Ammon's horn (tissue), 1 donor: Measurements from ENCODE around the gene IFNA10.
"Not testable (repeated sequence)": the region's sequence is repeated elsewhere in the genome, so short reads cannot be mapped to it uniquely, and the experiment has no call there.

Source experiments
- DNase-seq: peaks from one replicate; pipeline ENCODE4 v3.0.0-alpha.2; 2016; ENCODE audit warnings: low spot score

IFNA10 gene

DNA sequence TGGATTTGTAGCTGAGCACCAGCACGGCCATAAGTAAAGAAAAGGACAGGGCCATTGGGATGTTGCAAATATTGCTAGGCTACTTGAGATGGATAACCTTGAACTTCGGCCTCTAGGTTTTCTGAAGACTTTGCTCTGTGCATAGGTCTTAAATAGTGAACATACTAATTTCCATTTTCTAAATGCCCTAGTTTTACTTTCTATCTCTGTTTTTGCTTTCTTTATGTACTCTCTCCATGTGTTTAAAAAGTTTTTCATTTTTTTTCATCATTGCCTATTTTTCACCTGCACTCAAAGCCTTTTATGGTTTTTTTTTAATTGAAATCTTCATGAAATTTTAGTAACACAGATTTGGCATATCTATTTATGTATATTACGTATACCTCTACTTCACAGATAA lies at the start of gene IFNA10:
Gene IFNA10 (minus strand): TSS at position 101 of the 400 bp plus-strand sequence. CDS start 46 bp downstream, at position 55.
- DNase-seq, result not testable (repeated sequence)

DNA sequence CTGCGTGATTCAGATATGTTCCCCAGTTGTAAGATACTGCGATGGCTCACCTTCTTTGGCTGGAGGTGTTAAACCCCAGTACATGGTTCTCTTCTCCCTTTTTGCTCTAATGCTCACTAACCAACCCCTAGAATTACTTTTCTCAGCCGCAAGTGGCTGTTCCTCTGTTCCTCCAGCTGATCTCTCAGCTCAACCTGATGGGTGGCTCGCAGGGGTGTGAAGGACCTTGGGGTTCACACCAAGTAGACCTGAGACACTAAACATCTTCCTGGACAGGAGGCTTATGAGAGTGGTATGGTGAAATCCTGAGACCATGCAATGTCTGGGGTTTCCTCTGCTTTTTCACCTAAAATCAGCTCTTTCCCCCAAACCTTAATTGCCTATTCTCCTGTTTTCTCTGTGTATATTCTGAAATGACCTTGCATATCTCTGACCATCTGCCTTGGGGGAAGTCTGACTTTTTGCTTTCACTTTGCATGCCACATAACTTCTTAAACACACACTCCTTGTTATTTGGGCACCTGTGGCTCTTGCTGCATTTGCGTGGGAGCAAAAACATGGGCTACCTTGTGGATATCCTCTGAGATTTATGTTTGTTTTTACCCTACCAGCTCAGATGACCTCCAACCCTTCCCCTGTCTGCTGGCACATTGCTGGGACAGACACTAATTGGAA lies 48.7 kb upstream of the IFNA10 start:
- no peak for DNase-seq

DNA sequence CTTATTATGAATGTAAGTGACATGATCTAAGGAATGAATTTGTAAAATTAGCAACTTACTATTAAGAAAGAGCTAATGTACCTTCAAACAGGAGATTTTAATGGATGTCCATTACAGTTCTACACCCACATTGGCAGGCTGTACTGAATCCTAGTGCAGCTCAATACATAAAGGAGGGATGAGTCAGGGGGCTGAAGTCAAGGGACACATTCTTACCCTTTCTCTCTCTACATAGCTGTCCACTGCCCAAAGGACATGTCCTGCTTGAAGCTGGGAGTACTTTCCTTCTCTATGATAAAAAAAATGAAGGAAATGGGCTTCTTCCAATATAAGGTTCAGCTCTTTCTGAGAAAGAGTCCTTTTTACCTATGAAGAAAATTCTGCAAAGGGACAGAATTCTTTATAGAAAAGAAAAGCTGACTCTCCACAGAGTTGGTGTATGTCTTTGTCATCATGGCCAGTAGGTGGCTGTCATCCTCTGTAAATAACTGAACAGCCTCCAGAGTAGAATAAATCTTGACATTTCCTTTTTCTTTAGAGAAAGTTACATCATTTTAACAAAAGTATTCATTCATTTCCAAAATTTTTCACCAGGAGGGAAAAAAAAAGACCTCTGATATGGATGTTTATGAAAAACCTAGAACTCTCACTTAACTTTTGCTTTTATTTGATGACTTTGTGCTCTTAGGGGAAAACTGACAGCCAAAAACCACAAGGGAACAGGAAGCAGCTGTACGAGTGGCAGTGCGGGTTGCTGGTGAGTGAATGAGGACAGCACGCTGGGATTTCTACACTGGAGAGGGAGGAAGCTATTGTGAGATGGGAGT lies 46.0 kb upstream of the IFNA10 start:
- DNase-seq, result peak; percentile 71

DNA sequence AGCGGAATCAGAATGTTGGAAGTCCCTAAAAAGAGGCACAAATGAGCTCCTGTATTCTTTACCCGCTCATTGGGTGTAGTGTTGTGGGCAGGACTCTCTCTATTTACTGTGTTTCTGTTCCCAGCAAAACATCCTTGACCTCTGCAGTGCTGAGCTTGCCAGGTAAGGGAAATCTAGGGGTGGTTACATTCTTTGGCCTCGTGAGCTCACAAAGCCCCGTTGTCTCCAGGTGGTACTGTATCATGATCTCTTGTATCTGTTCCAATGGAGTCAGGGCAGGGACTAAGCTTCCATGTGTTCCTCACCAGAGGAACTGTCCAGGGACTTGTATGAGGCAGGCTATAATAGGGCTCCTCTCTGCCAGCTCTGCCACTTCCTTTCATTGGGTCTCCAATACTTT lies 44.7 kb upstream of the IFNA10 start:
- no peak for DNase-seq

DNA sequence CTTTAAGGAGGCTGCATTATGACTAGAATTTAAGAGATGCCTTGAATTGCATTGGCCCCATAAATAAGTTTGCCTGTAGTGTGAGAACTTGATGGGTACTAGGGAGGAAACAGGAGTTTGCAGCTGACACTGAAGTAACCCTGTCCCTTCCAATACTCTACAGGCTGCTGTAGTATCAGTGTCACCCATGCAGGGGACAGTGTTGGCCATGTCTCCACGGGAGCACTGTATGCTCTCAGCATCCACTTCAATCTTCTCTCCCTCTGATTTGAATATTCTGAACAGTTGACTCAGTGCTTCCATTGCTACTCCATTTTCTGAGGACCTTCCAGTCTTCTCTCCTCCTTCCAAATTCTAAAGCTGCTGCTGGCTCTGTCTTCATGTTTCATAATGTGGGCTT lies 44.2 kb upstream of the IFNA10 start:
- DNase-seq, result no peak

DNA sequence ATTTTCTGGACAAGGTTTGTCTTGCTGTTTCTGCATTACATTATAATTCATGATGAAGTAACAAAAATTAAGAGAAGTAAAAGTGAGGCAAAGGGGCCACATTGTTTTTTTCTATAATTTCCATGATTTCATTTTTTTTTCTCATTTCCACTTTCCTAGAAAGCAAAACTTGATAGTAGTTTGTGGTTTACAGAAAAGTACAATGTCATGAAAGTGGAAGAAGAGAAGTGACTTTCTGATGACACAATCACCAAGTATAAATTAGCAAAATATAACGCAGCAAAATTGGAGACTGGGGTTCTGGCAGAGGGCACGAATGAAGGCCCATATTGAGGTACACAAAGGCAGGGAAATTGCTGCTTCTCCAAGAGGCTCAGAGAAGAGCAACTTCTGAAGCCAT lies 37.9 kb upstream of the IFNA10 start:
- no peak for DNase-seq

DNA sequence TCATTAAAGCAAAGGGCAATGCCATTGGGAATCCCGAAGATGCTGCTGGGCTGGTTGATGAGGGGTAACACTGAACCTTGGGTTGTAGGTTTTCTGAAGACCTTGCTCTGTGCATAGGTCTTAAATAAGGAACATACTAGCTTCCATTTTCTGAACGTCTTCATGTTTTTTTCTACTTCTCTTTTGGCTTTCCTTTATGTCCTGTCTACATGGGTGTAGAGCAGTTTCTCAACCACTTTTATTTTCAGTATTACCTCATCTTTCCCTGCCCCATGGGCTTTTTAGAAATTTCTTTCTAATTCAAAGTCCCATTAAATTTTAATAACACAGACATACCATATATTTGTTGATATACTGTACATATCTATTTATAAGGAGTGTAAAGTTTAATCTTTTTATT lies 33.0 kb upstream of the IFNA10 start, which contains the start of gene IFNA14:
Gene IFNA14 (minus strand): TSS at position 95 of the 400 bp plus-strand sequence. CDS start 70 bp downstream, at position 25.
- no peak for DNase-seq

DNA sequence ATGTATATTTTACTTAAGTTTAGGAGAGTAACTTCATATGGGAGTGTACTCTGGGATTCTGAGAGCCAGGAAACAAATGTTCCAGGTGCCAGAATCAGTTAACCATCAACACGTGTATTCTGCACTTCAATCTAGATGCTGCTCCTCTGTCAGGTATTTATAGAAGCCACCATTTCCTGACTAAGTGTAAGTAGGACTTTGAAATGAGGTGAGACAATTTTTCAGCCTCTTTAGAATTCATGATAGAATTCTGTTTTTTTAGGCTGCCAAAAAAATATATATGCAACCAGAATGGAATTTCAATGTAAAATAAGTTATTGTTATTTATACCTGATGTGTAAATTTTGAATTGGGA lies 29.4 kb upstream of the IFNA10 start:
- DNase-seq, result not testable (repeated sequence)

DNA sequence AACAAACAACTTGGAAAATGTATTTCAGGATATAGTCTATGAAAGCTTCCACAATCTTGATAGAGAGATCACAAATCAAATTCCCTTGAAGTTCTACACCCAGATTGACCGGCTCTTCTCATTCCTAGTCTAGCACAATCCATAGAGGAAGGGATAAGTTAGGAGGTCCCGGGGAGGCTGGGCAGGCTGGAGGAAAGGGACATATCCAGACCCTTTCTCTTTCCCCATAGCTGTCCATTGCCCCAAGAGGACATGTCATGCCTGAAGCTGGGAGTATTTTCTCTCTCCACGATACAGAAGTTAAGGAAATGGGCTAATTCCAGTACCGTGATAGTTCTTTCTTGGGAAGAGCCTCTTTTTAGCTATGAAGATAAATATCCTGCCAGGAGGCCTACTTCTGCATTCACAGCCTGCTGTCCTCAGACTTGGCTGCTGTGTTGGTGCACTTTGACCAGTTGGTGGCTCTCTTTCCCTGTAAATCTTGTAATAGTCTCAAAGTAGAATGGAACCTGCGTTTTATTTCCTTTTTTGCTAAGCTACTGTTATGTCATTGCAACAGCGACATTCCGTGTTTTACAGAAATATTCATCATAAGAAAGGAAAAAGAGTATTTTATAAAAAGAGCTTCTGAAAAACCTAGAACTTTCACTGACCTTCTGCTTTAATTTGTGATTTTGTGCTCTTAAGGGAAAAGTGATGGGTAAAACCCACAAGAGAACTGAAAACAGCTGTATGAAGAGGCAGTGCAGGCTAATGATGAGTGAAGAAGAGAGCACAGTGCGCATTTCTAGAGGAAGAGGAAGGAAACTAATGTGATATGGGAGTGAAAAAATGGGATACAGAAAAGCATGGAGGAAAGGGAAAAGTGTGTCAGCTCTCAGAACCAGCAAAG lies 28.8 kb upstream of the IFNA10 start:
- peak; percentile 69 for DNase-seq

DNA sequence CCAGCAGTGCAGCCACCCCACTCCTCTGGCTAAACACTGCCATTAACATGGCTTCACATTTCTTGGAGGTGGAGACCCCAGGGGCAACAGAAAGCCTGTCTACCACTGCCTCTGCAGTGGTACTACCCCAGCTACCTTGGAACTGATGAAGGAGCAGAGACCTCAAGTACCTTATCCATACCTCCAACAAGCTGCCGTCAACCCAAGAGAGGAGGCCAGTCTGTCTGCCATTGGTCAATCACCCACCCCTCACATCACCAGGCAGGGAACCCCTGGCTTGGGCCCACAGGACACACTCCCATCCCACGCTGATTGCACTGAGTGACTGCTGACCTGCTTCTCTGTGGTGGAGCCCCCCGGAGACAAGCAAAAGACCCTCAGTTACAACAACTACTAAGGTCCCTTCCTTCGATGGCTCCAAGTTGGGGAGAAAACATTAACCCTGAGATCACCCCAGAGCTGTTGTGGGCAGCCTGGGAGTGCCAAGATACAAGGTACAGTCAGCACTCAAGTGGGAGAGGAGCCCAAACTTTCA lies 27.3 kb upstream of the IFNA10 start:
- DNase-seq, result no peak

DNA sequence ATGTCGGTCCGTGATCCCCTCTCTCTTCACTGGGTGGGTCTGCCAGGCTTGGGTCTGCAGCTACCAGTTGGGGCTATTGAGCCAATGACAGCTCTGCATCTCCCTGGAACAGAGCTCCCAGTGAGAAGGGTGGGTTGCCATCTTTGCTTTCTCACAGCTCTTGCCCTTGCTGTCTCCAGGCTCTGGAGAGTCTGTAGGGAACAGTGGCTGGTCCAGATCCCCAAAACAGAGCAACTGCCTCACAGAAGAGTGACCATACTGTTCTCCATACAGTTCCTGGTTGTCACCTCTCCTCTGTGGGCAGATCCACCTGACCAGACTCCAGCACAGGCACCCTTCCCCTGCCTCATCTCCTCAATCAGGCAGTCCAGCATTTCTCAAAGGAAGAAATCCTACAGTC lies 26.3 kb upstream of the IFNA10 start:
- DNase-seq, result no peak

DNA sequence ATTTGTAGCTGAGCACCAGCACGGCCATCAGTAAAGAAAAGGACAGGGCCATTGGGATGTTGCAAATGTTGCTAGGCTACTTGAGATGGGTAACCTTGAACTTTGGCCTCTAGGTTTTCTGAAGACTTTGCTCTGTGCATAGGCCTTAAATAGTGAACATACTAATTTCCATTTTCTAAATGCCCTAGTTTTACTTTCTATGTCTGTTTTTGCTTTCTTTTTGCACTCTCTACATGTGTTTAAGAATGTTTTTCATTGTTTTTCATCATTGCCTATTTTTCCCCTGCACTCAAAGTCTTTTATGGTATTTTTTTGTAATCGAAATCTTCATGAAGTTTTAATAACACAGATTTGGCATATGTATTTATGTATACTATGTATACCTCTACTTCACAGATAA lies 21.2 kb upstream of the IFNA10 start, which contains the start of gene IFNA17:
Gene IFNA17 (minus strand): TSS at position 101 of the 400 bp plus-strand sequence. CDS start 49 bp downstream, at position 52.
- DNase-seq, result no peak

DNA sequence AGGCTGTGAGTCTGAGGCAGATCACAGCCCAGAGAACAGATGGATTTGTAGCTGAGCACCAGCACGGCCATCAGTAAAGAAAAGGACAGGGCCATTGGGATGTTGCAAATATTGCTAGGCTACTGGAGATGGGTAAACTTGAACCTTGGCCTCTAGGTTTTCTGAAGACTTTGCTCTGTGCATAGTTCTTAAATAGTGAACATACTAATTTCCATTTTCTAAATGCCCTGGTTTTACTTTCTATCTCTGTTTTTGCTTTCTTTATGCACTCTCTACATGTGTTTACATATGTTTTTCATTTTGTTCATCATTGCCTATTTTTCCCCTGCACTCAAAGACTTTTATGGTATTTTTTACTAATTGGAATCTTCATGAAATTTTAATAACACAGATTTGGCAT lies 10.3 kb upstream of the IFNA10 start, which contains the start of gene IFNA16:
Gene IFNA16 (minus strand): TSS at position 101 of the 400 bp plus-strand sequence. CDS start 6 bp downstream, at position 95.
- DNase-seq, result not testable (repeated sequence)

DNA sequence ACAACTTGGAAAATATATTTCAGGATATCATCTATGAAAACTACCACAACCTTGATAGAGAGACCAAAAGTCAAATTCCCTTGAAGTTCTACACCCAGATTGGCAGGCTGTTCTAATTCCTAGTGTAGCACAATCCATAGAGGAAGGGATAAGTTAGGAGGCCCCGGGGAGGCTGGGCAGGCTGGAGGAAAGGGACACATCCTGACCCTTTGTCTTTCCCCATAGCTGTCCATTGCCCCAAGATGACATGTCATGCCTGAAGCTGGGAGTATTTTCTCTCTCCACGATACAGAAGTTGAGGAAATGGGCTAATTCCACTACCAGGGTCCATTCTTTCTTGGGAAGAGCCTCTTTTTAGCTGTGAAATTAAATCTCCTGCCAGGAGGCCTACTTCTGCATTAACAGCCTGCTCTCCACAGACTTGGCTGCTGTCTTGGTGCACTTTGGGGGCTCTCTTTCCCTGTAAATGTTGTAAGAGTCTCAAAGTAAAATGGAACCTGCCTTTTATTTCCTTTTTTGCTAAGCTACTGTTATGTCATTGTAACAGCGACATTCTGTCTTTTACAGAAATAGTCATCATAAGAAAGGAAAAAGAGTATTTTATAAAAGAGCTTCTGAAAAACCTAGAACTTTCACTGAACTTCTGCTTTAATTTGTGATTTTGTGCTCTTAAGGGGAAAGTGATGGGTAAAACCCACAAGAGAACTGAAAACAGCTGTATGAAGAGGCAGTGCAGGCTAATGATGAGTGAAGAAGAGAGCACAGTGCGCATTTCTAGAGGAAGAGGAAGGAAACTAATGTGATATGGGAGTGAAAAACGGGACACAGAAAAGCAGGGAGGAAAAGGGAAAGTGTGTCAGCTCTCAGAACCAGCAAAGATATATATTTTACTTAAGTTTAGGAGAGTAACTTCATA lies 6.7 kb upstream of the IFNA10 start:
- DNase-seq, result not testable (repeated sequence)

DNA sequence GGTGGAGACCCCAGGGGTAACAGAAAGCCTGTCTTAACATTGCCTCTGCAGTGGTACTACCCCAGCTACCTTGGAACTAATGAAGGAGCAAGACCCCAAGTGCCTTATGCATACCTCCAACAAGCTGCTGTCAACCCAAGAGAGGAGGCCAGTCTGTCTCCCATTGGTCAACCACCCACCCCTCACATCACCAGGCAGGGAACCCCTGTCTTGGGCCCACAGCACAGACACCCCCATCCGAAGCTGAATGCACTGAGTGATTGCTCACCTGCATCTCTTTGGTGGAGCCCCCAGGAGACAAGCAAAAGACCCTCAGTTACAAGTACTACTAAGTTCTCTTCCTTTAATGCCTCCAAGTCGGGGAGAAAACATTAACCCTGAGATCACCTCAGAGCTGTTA lies 5.2 kb upstream of the IFNA10 start:
- not testable (repeated sequence) for DNase-seq

DNA sequence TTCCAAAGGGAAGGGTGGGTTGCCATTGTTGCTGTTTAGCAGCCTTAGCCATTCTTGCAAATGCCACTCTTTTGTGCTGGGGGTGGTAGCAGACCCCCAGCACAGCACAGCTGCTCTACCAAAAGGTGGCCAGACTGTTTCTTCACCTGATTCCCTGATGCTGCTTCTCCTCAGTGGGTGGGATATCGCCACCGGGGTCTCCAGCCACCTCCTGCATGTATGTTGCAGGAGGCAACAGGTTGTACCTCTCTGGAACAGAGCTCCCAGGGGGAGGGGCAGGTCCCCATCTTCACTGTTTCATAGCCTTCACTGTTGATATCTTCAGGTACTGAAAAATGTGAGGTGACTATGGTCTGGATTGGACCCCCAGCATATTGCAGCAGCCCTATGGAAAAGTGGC lies 3.8 kb upstream of the IFNA10 start:
- not testable (repeated sequence) for DNase-seq

DNA sequence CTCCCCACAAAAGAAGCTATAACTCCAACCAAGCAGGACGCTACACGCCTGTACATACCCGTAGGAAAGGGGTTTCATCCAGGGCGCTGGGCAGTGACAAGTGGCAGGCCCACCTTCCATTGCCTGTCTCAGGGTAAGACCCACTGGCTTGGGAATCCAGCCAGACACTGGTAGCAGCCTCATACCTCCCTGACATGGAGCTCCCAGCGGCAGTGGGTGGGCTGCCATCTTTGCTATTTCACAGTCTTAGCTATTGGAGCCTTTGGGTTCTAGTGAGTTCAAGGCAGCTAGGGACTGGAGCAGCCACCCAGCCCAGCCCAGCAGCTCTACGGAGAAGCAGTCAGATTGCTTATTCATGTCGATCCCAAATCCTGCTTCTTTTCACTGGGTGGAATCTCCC lies 3.4 kb upstream of the IFNA10 start:
- no peak for DNase-seq

DNA sequence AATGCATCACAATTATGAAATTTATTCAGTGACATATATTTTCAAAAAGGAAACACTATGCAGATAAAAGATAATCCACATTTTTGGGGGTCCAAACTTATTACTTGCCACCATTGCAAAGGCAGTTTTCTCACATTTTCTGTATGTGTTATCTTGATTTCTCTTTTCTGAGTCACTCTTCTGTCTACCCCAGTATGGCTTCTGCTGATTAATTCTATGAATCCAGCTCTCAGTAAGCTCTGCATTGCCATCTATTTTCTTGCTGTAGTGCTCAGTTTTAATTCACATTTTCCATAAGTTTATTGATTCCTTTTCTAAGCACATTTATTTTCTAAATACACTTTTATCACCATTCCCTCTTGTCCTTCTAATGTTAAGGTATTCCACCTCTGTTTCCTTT lies 1.7 kb downstream of the IFNA10 start:
- DNase-seq, result no peak

DNA sequence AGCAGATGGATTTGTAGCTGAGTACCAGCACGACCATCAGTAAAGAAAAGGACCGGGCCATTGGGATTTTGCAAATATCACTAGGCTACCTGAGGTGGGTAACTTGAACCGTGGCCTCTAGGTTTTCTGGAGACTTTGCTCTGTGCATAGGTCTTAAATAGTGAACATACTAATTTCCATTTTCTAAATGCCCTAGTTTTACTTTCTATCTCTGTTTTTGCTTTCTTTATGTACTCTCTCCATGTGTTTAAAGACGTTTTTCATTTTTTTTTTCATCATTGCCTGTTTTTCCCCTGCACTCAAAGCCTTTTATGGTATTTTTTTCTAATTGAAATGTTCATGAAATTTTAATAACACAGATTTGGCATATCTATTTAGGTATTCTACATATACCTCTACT lies 4.8 kb downstream of the IFNA10 start, which contains the start of gene IFNA7:
Gene IFNA7 (minus strand): TSS at position 101 of the 400 bp plus-strand sequence. CDS start 40 bp downstream, at position 61.
- DNase-seq, result not testable (repeated sequence)
